Heart right ventricle (tissue), 16 donors: ENCODE data around the gene STK38. TPM values are rescaled to one million over a fixed set of nuclear protein-coding genes. Genes with fewer than 3 reads are reported as not detected.

Source experiments
- ATAC-seq, 8 donors: fragments of 200-7000 bp; cut with Tn5 transposase; one replicate each; pipeline ENCODE4 v1.9.1; 2020; ENCODE audit warnings: mild to moderate bottlenecking in 8 of 8, moderate library complexity in 8 of 8, moderate number of reproducible peaks in 1 of 8
- DNase-seq, 2 donors: peaks; one replicate each; pipeline ENCODE4 v3.0.0-alpha.2; 2020
- H3K27ac ChIP-seq, 10 donors: fragments of 200-600 bp; sonication (generic) in 2 of 10; one replicate each; pipeline versions ENCODE4 v1.5.0 to v1.8.0; 2020 to 2022; ENCODE audit warnings: mild to moderate bottlenecking in 3 of 10
- H3K27me3 ChIP-seq, 7 donors: fragments of 200-600 bp; one replicate each; pipeline ENCODE4 v1.8.0; 2021 to 2022; ENCODE audit warnings: mild to moderate bottlenecking in 2 of 7
- H3K36me3 ChIP-seq, 9 donors: fragments of 200-600 bp; sonication (generic) in 1 of 9; one replicate each; pipeline versions ENCODE4 v1.5.0 to v1.8.0; 2020 to 2022; ENCODE audit warnings: mild to moderate bottlenecking in 2 of 9
- H3K4me1 ChIP-seq, 9 donors: fragments of 200-600 bp; sonication (generic) in 1 of 9; one replicate each; pipeline versions ENCODE4 v1.5.0 to v1.8.0; 2020 to 2022; ENCODE audit warnings: mild to moderate bottlenecking in 4 of 9
- H3K4me3 ChIP-seq, 10 donors: fragments of 200-600 bp; sonication (generic) in 2 of 10; one replicate each; pipeline versions ENCODE4 v1.5.0 to v1.8.0; 2020 to 2022; ENCODE audit warnings: mild to moderate bottlenecking in 7 of 10, moderate library complexity in 2 of 10
- H3K9me3 ChIP-seq, 11 donors: fragments of 200-600 bp in 10 of 11; sonication (generic) in 2 of 11; one replicate each; pipeline versions ENCODE4 v1.5.0 to v1.8.0; 2013 to 2022; ENCODE audit warnings: mild to moderate bottlenecking in 2 of 11, control low read depth in 1 of 11, moderate library complexity in 1 of 11
- WGBS, 2 donors: extraction: QIAGEN DNeasy Blood & Tissue Kit; methylation state at CpG; one replicate each; pipeline ENCODE4 v1.1.7; 2013; ENCODE audit warnings: inconsistent platforms in 1 of 2; 5-methylcytosine and 5-hydroxymethylcytosine counted together
- intact Hi-C, 10 donors: fragments of 100-400 bp; cut with DNase I; formaldehyde crosslinking; loops; one replicate each; pipeline versions ENCODE4 v1.11.1 to v1.14.2; 2022
- polyA plus RNA-seq, 2 donors: library from polyadenylated mRNA; stranded (reverse); fragments of 200-250 nt; gene quantifications; one replicate each; pipeline ENCODE4 v1.2.3, GENCODE V29; 2013
- total RNA-seq, 10 donors: library from RNA; stranded (reverse); fragmentation: NEBNext Ultra II Directional in 3 of 10; extraction: Animal tissue kit (Norgen Biotek cat#: 25700) in 3 of 10; gene quantifications; one replicate each; pipeline versions ENCODE4 v1.2.1 to v1.2.4, GENCODE V29; 2021 to 2023
- TF ChIP-seq, protein P1 (sequence below), 9 donors: fragments of 200-600 bp; sonication (generic) in 2 of 9; IDR thresholded peaks; one replicate each; pipeline versions ENCODE4 v1.5.0 to v1.8.0; 2021 to 2022; ENCODE audit warnings: antibody characterized with exemption in 9 of 9, mild to moderate bottlenecking in 5 of 9, moderate library complexity in 1 of 9
- donor health status: Arrhythmogenic right ventricular cardiomyopathy.
- donor health status: ischemic (EF 13 %, LVEDD 7.1; RV severe dilation, severe dysfunction).
- donor health status: healthy with polysubstance abuse.
- donor health status: DM: no; HTN: yes; CAD: no.
- donor health status: DM: no; HTN: no; CAD: no.
- donor health status: ischemic (EF 25% LVEDD 6.9; RV normal size, moderate dysfunction).
- donor health status: ischemic (EF 25% LVEDD 5.7; RV mildly dilated, moderate dysfunction).
- donor health status: healthy.
- donor health status: DM: yes; HTN: yes; CAD: no.
- donor health status: Ischemic cardiomyopathy.
- donor health status: ischemic (EF 35%, LVEDD 5.7; RV mildly dilated, moderate dysfunction).
- donor health status: nonischemic (EF 11% LVEDD 7.7; RV severe dilation, severe dysfunction).
- donor health status: DM: yes; HTN: yes; CAD: no.
- donor health status: PGD.
- donor health status: ischemic (EF 29% LVEDD 5.4; RV normal size, mild dysfunction).
- donor health status: nonischemic (EF 23%, LVEDD 6.1; RV moderate dilation, normal function).

Gene STK38
- total and polyA plus RNA-seq, 12 donors = 12.9 to 23.8 (median 21.5) TPM

DNA sequence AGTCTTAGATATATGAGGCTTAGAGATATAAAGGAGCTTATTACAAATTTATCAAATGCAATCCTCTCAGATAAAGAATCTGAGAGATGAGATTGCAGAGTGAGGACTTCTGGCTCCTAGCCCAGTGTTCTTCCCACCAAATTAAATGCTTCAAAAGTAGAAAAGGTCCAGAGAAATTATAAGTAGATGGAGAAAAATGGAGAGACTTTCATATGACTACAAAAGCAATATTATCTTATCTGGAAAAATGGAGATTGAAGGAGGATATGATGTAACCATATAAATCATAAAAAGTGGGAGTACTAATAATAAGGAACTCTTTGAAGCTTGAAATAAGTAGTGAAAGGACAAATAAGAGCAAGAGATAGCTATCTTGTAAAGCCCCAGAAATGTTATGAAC lies 101.7 kb downstream of the STK38 start:
- H3K27me3 ChIP-seq = no peaks in the 10 kb centered on the region
- intact Hi-C loops = loop anchor here in 3 of 10 donors (10.0 kb wide), 2 partner anchors 99 to 149 kb away; partner anchors contain the start of genes SRSF3 (in 2 of the 3) and STK38 (in 1 of the 3)
- DNase-seq (no peak), ATAC-seq (no peak)
- H3K27ac ChIP-seq = peak overlapping the region in 3 of 10 donors; percentile 99 to 100 (median 99)
- H3K4me1 ChIP-seq = peaks cover 8 to 50% (median 44%) of the 10 kb centered on the region in 9 donors
- peaks cover 0 to 17% (median 4%) of the 10 kb centered on the region in 9 donors for H3K36me3 ChIP-seq
- no peak overlapping the region for H3K4me3 ChIP-seq
- peaks cover 0 to 12% (median 0%) of the 10 kb centered on the region in 11 donors for H3K9me3 ChIP-seq
- TF ChIP-seq, protein P1, sequence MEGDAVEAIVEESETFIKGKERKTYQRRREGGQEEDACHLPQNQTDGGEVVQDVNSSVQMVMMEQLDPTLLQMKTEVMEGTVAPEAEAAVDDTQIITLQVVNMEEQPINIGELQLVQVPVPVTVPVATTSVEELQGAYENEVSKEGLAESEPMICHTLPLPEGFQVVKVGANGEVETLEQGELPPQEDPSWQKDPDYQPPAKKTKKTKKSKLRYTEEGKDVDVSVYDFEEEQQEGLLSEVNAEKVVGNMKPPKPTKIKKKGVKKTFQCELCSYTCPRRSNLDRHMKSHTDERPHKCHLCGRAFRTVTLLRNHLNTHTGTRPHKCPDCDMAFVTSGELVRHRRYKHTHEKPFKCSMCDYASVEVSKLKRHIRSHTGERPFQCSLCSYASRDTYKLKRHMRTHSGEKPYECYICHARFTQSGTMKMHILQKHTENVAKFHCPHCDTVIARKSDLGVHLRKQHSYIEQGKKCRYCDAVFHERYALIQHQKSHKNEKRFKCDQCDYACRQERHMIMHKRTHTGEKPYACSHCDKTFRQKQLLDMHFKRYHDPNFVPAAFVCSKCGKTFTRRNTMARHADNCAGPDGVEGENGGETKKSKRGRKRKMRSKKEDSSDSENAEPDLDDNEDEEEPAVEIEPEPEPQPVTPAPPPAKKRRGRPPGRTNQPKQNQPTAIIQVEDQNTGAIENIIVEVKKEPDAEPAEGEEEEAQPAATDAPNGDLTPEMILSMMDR (IDR thresholded peaks at IDR 0.05) = no peak

DNA sequence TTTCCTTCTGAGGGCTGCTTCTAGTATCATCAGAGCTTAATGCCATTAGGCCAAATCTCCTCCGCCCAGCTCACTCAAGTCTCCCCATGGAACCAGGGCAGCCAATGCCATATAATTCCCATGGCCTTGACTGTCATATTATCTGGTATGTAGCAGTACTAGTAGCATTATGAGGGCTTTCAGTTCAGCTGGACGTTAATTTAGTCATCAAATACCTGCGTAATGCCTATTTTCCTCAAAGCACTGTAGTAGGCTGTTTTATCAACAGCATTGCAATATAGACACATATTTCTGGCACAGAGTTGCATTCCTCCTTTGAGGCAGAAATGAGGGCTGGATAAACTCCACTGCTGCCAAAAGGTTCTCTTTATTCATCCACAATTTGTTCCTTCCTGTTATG lies 102.8 kb downstream of the STK38 start:
- Histone ChIP-seq H3K4me3 (peak overlapping the region in 8 of 10 donors; percentile 76 to 98 (median 95)), H3K27ac (peak overlapping the region in 8 of 10 donors; percentile 97 to 100 (median 99)), H3K4me1 (peaks cover 8 to 51% (median 44%) of the 10 kb centered on the region in 9 donors), H3K9me3 (peaks cover 0 to 12% (median 0%) of the 10 kb centered on the region in 11 donors), H3K36me3 (peaks cover 0 to 15% (median 4%) of the 10 kb centered on the region in 9 donors), H3K27me3 (no peaks in the 10 kb centered on the region)
- WGBS, 2 donors = 46 to 51% methylated on average over 3 of the region's 3 CpGs
- TF ChIP-seq, protein P1 (IDR thresholded peaks at IDR 0.05) = no peak
- intact Hi-C loops = loop anchor here in 7 of 10 donors (1.0 to 10.0 kb wide), 6 partner anchors 21 to 153 kb away; partner anchors contain the start of genes SRSF3 (in 3 of the 7) and STK38 (in 2 of the 7)
- no peak for DNase-seq
- ATAC-seq = no peak

Other genes with a start within 250 kb of the STK38 start
- gene BNIP5, start 210.6 kb downstream of the STK38 start, total RNA-seq = not detected
- not detected for gene BNIP5, start 210.6 kb downstream of the STK38 start, polyA plus RNA-seq
- 1 to 10 TPM in 1 of 10 donors, under 1 TPM in 4, not detected in 5; 0.15 to 5.9 (median 0.17) TPM for gene ETV7, start 159.8 kb downstream of the STK38 start, total RNA-seq
- under 1 TPM; 0.10 to 0.22 TPM for gene ETV7, start 159.8 kb downstream of the STK38 start, polyA plus RNA-seq
- gene PXT1, start 104.6 kb downstream of the STK38 start, total RNA-seq = under 1 TPM in 5 of 10 donors, not detected in 5; 0.18 to 0.34 (median 0.23) TPM
- gene PXT1, start 104.6 kb downstream of the STK38 start, polyA plus RNA-seq = under 1 TPM; 0.15 to 0.26 TPM
- 10 to 100 TPM; 21.4 to 36.6 (median 26.1) TPM for gene KCTD20, start 104.5 kb downstream of the STK38 start, total RNA-seq
- 10 to 100 TPM in 1 of 2 donors, 1 to 10 TPM in 1; 8.9 to 13.4 TPM for gene KCTD20, start 104.5 kb downstream of the STK38 start, polyA plus RNA-seq
- 100 to 1,000 TPM; 105 to 196 (median 131) TPM for gene SRSF3, start 46.9 kb upstream of the STK38 start, total RNA-seq
- 100 to 1,000 TPM; 122 to 175 TPM for gene SRSF3, start 46.9 kb upstream of the STK38 start, polyA plus RNA-seq
- 100 to 1,000 TPM in 2 of 10 donors, 10 to 100 TPM in 8; 27.1 to 105 (median 61.2) TPM for gene CDKN1A, start 131.2 kb upstream of the STK38 start, total RNA-seq
- 100 to 1,000 TPM in 1 of 2 donors, 10 to 100 TPM in 1; 23.3 to 357 TPM for gene CDKN1A, start 131.2 kb upstream of the STK38 start, polyA plus RNA-seq
- under 1 TPM in 4 of 10 donors, not detected in 6; 0.05 to 0.39 (median 0.06) TPM for gene RAB44, start 150.3 kb upstream of the STK38 start, total RNA-seq
- under 1 TPM; 0.03 to 0.15 TPM for gene RAB44, start 150.3 kb upstream of the STK38 start, polyA plus RNA-seq